Measurements from ENCODE around the gene CCM2L.

The CCM2L gene

DNA sequence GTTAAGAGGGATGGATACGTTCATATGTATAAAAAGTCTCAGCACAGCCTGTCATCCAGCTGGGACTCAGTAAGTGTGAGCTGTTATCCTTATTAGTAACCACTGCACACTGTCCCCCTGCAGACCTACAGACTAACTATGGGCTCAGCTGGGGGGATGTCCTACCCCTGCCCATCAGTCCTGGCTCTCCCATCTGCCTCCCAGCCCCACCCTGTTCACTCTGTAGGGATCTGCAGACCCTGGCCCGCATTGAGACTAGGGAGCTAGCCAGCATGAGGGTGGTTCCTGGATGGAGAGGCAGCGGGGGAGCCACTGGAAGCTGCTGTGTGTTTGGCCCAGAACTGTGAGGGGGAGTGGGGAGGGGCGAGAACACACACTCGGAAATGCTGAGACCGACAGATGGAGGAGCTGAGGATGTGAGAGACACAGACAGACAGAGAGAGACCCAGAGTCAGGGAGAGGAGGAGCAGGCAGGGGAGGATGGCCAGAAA lies 25.2 kb upstream of the CCM2L start:
- H3K4me1 ChIP-seq (ENCODE audit: insufficient read depth, insufficient read length): peaks cover 10% of the 10 kb centered on the region
- no peak for TF ChIP-seq YY1 (IDR thresholded peaks at IDR 0.05; ENCODE audit: insufficient read depth, insufficient read length)
- TF ChIP-seq SUZ12 (IDR thresholded peaks at IDR 0.05; ENCODE audit: extremely low read depth, insufficient read depth, insufficient read length): no peak
- TF ChIP-seq ZNF274 (IDR thresholded peaks at IDR 0.05; ENCODE audit: low read depth, low read length): no peak
- H3K9ac ChIP-seq (ENCODE audit: insufficient read length, low read depth): no peak overlapping the region
- no peak overlapping the region for H3K4me3 ChIP-seq (ENCODE audit: insufficient read length, low read depth)
- no peaks in the 10 kb centered on the region for H3K9me3 ChIP-seq (ENCODE audit: insufficient read depth, low read length)
- no peaks in the 10 kb centered on the region for H3K36me3 ChIP-seq (ENCODE audit: insufficient read depth, insufficient read length, low read length)
- no peaks in the 10 kb centered on the region for H3K27me3 ChIP-seq (ENCODE audit: insufficient read depth, insufficient read length)
- no peak for DNase-seq (ENCODE audit: low read depth, low spot score)

DNA sequence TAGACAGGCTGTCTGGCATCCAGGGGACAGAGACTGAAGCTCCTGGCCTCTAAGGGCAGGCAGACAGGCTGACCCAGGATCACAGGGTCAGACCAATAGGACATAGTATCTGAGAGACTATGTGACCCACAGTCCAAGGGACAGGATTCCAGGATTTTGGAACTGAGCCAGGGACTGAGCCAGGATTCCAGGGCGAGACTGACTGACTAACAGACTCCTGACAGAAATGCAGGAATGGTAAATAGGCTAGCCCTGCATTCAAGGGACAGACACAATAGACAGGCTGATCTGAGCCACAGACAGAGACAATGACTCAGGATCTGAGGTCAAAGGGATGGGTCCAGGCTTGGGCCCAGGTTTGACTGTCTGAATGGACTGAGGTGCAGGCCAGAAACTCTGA lies 22.5 kb upstream of the CCM2L start:
- Histone ChIP-seq H3K9me3 (ENCODE audit: insufficient read depth, low read length) (no peaks in the 10 kb centered on the region), H3K9ac (ENCODE audit: insufficient read length, low read depth) (no peak overlapping the region), H3K36me3 (ENCODE audit: insufficient read depth, insufficient read length, low read length) (no peaks in the 10 kb centered on the region), H3K27me3 (ENCODE audit: insufficient read depth, insufficient read length) (peaks cover 10% of the 10 kb centered on the region), H3K4me3 (ENCODE audit: insufficient read length, low read depth) (no peak overlapping the region), H3K4me1 (ENCODE audit: insufficient read depth, insufficient read length) (peaks cover 10% of the 10 kb centered on the region)
- TF ChIP-seq ZNF274 (IDR thresholded peaks at IDR 0.05; ENCODE audit: low read depth, low read length) (no peak), SUZ12 (IDR thresholded peaks at IDR 0.05; ENCODE audit: extremely low read depth, insufficient read depth, insufficient read length) (no peak), YY1 (IDR thresholded peaks at IDR 0.05; ENCODE audit: insufficient read depth, insufficient read length) (no peak)
- DNase-seq (ENCODE audit: low read depth, low spot score): no peak

GRCh38 chr20:31988430-31989015 lies 21.7 kb upstream of the CCM2L start:
- DNase-seq (ENCODE audit: low read depth, low spot score): no peak
- H3K27me3 ChIP-seq (ENCODE audit: insufficient read depth, insufficient read length): peaks cover 17% of the 10 kb centered on the region
- TF ChIP-seq SUZ12 (IDR thresholded peaks at IDR 0.05; ENCODE audit: extremely low read depth, insufficient read depth, insufficient read length) (no peak), YY1 (IDR thresholded peaks at IDR 0.05; ENCODE audit: insufficient read depth, insufficient read length) (no peak), ZNF274 (IDR thresholded peaks at IDR 0.05; ENCODE audit: low read depth, low read length) (no peak)
- no peak overlapping the region for H3K4me3 ChIP-seq (ENCODE audit: insufficient read length, low read depth)
- no peaks in the 10 kb centered on the region for H3K9me3 ChIP-seq (ENCODE audit: insufficient read depth, low read length)
- H3K4me1 ChIP-seq (ENCODE audit: insufficient read depth, insufficient read length): peaks cover 10% of the 10 kb centered on the region
- H3K36me3 ChIP-seq (ENCODE audit: insufficient read depth, insufficient read length, low read length): no peaks in the 10 kb centered on the region
- H3K9ac ChIP-seq (ENCODE audit: insufficient read length, low read depth): peak overlapping the region; percentile 17

- no peak overlapping the region for H3K4me3 ChIP-seq (ENCODE audit: insufficient read length, low read depth)
- H3K9me3 ChIP-seq (ENCODE audit: insufficient read depth, low read length): no peaks in the 10 kb centered on the region
- peaks cover 10% of the 10 kb centered on the region for H3K4me1 ChIP-seq (ENCODE audit: insufficient read depth, insufficient read length)
- peaks cover 24% of the 10 kb centered on the region for H3K27me3 ChIP-seq (ENCODE audit: insufficient read depth, insufficient read length)
- H3K36me3 ChIP-seq (ENCODE audit: insufficient read depth, insufficient read length, low read length): no peaks in the 10 kb centered on the region
- DNase-seq (ENCODE audit: low read depth, low spot score): no peak
- no peak overlapping the region for H3K9ac ChIP-seq (ENCODE audit: insufficient read length, low read depth)
- no peak for TF ChIP-seq SUZ12 (IDR thresholded peaks at IDR 0.05; ENCODE audit: extremely low read depth, insufficient read depth, insufficient read length)
- TF ChIP-seq YY1 (IDR thresholded peaks at IDR 0.05; ENCODE audit: insufficient read depth, insufficient read length): no peak
Observed at GRCh38 chr20:31989030-31989645, 21.1 kb upstream of the CCM2L start.

GRCh38 chr20:31990641-31991338 lies 19.4 kb upstream of the CCM2L start:
- no peak for TF ChIP-seq ZNF274 (IDR thresholded peaks at IDR 0.05; ENCODE audit: low read depth, low read length)
- TF ChIP-seq SUZ12 (IDR thresholded peaks at IDR 0.05; ENCODE audit: extremely low read depth, insufficient read depth, insufficient read length): no peak
- TF ChIP-seq YY1 (IDR thresholded peaks at IDR 0.05; ENCODE audit: insufficient read depth, insufficient read length): no peak
- no peaks in the 10 kb centered on the region for H3K36me3 ChIP-seq (ENCODE audit: insufficient read depth, insufficient read length, low read length)

GRCh38 chr20:31991339-31991705 lies 18.9 kb upstream of the CCM2L start:
- TF ChIP-seq YY1 (IDR thresholded peaks at IDR 0.05; ENCODE audit: insufficient read depth, insufficient read length) (no peak), ZNF274 (IDR thresholded peaks at IDR 0.05; ENCODE audit: low read depth, low read length) (no peak), SUZ12 (IDR thresholded peaks at IDR 0.05; ENCODE audit: extremely low read depth, insufficient read depth, insufficient read length) (no peak)
- Histone ChIP-seq H3K36me3 (ENCODE audit: insufficient read depth, insufficient read length, low read length) (no peaks in the 10 kb centered on the region), H3K4me3 (ENCODE audit: insufficient read length, low read depth) (no peak overlapping the region), H3K9ac (ENCODE audit: insufficient read length, low read depth) (no peak overlapping the region), H3K27me3 (ENCODE audit: insufficient read depth, insufficient read length) (peaks cover 43% of the 10 kb centered on the region), H3K4me1 (ENCODE audit: insufficient read depth, insufficient read length) (peaks cover 4% of the 10 kb centered on the region), H3K9me3 (ENCODE audit: insufficient read depth, low read length) (no peaks in the 10 kb centered on the region)
- no peak for DNase-seq (ENCODE audit: low read depth, low spot score)

More at GRCh38 chr20:31990641-31991338, 19.4 kb upstream of the CCM2L start:
- no peak overlapping the region for H3K9ac ChIP-seq (ENCODE audit: insufficient read length, low read depth)
- DNase-seq (ENCODE audit: low read depth, low spot score): no peak
- H3K4me3 ChIP-seq (ENCODE audit: insufficient read length, low read depth): no peak overlapping the region
- peaks cover 4% of the 10 kb centered on the region for H3K4me1 ChIP-seq (ENCODE audit: insufficient read depth, insufficient read length)
- H3K27me3 ChIP-seq (ENCODE audit: insufficient read depth, insufficient read length): peaks cover 40% of the 10 kb centered on the region
- H3K9me3 ChIP-seq (ENCODE audit: insufficient read depth, low read length): no peaks in the 10 kb centered on the region

GRCh38 chr20:31992086-31992485 lies 18.2 kb upstream of the CCM2L start:
- H3K9me3 ChIP-seq (ENCODE audit: insufficient read depth, low read length): no peaks in the 10 kb centered on the region
- H3K36me3 ChIP-seq (ENCODE audit: insufficient read depth, insufficient read length, low read length): no peaks in the 10 kb centered on the region
- H3K27me3 ChIP-seq (ENCODE audit: insufficient read depth, insufficient read length): peaks cover 50% of the 10 kb centered on the region
- no peak for DNase-seq (ENCODE audit: low read depth, low spot score)
- no peak overlapping the region for H3K9ac ChIP-seq (ENCODE audit: insufficient read length, low read depth)
- TF ChIP-seq SUZ12 (IDR thresholded peaks at IDR 0.05; ENCODE audit: extremely low read depth, insufficient read depth, insufficient read length) (no peak), ZNF274 (IDR thresholded peaks at IDR 0.05; ENCODE audit: low read depth, low read length) (no peak), YY1 (IDR thresholded peaks at IDR 0.05; ENCODE audit: insufficient read depth, insufficient read length) (no peak)
- H3K4me3 ChIP-seq (ENCODE audit: insufficient read length, low read depth): no peak overlapping the region
- H3K4me1 ChIP-seq (ENCODE audit: insufficient read depth, insufficient read length): peaks cover 4% of the 10 kb centered on the region

Data from NT2/D1 (cell line).